PC-3 (cell line): ENCODE data around the gene FBXW4. TPM values are rescaled to one million over a fixed set of nuclear protein-coding genes. Genes with fewer than 3 reads are reported as not detected.

Experiments
- ATAC-seq: fragments of 200-7000 bp; cut with Tn5 transposase; 2 replicates; pipeline ENCODE4 v1.9.1; 2020; ENCODE audit warnings: mild to moderate bottlenecking, moderate library complexity
- BruUV-seq: library from RNA; stranded (reverse); fragments of 400-500 nt; replicated peaks from 2 replicates; lab custom pipeline; 2021; lab: Mats Ljungman, UMichigan
- CTCF ChIA-PET: fragments of 300-600 bp; sonication (Branson Sonifier 250); formaldehyde crosslinking; loops from one replicate; lab custom pipeline; 2022; ENCODE audit warnings: antibody characterized with exemption; lab: Charles Lee
- POLR2A ChIA-PET: fragments of 300-600 bp; sonication (Branson Sonifier 250); formaldehyde crosslinking; loops from one replicate; lab custom pipeline; 2022; ENCODE audit warnings: antibody characterized with exemption; ENCODE audit not compliant: unreplicated experiment; lab: Charles Lee
- DNase-seq: peaks from one replicate; pipeline ENCODE4 v3.0.0-alpha.2; 2015
- H2AFZ ChIP-seq: fragments of 300-600 bp; sonication (generic); 2 replicates; pipeline ENCODE4 v1.6.0; 2016; ENCODE audit warnings: antibody characterized with exemption, low read length
- H3F3A ChIP-seq: fragments of 300-600 bp; sonication (generic); one replicate; pipeline ENCODE4 v1.6.0; 2017; ENCODE audit warnings: antibody characterized with exemption, low read length, control low read depth, mild to moderate bottlenecking; ENCODE audit not compliant: unreplicated experiment
- H3K27ac ChIP-seq: fragments of 300-600 bp; sonication (generic); 2 replicates; pipeline ENCODE4 v1.5.1; 2016; ENCODE audit warnings: mild to moderate bottlenecking, low read length
- H3K27me3 ChIP-seq: fragments of 300-600 bp; sonication (generic); 2 replicates; pipeline ENCODE4 v1.6.1; 2016; ENCODE audit warnings: low read length, mixed read lengths
- H3K36me3 ChIP-seq: fragments of 300-600 bp; sonication (generic); 2 replicates; pipeline ENCODE4 v1.6.1; 2016; ENCODE audit warnings: low read depth, mixed run types, low read length, mixed read lengths
- H3K4me1 ChIP-seq: fragments of 300-600 bp; sonication (generic); 2 replicates; pipeline ENCODE4 v1.5.1; 2016; ENCODE audit warnings: low read length; ENCODE audit not compliant: insufficient read depth
- H3K4me2 ChIP-seq: fragments of 300-600 bp; sonication (generic); 2 replicates; pipeline ENCODE4 v1.6.0; 2016; ENCODE audit warnings: low read length
- H3K4me3 ChIP-seq: fragments of 300-600 bp; sonication (generic); 2 replicates; pipeline ENCODE4 v1.5.1; 2016; ENCODE audit warnings: mild to moderate bottlenecking, low read length, mixed read lengths
- H3K79me2 ChIP-seq: fragments of 300-600 bp; sonication (generic); 2 replicates; pipeline ENCODE4 v1.6.1; 2017; ENCODE audit warnings: low read length, mixed read lengths
- H3K9ac ChIP-seq: fragments of 300-600 bp; sonication (generic); 2 replicates; pipeline ENCODE4 v1.6.0; 2016; ENCODE audit warnings: mild to moderate bottlenecking, low read length
- H3K9me2 ChIP-seq: fragments of 300-600 bp; sonication (generic); replicated peaks from 2 replicates; pipeline ENCODE4 v1.6.1; 2016; ENCODE audit warnings: mixed run types, low read length, mixed read lengths
- H3K9me3 ChIP-seq: fragments of 300-600 bp; sonication (generic); 2 replicates; pipeline ENCODE4 v1.6.1; 2016; ENCODE audit warnings: low read length, mixed read lengths
- H4K20me1 ChIP-seq: fragments of 300-600 bp; sonication (generic); 2 replicates; pipeline ENCODE4 v1.6.1; 2016; ENCODE audit warnings: low read length, mixed read lengths
- EZH2 ChIP-seq: fragments of 300-600 bp; sonication (generic); IDR thresholded peaks from one replicate; pipeline ENCODE4 v1.6.1; 2017; ENCODE audit warnings: antibody characterized with exemption, mild to moderate bottlenecking, low read length; ENCODE audit not compliant: unreplicated experiment
- EZH2phosphoT487 ChIP-seq: fragments of 300-600 bp; sonication (generic); IDR thresholded peaks from 2 replicates; pipeline ENCODE4 v1.6.1; 2018; ENCODE audit warnings: mild to moderate bottlenecking, antibody characterized with exemption, low read length, borderline replicate concordance
- intact Hi-C: fragments of 100-400 bp; cut with micrococcal nuclease; formaldehyde crosslinking; loops from 2 replicates; pipeline ENCODE4 v1.9.0; 2023
- total RNA-seq: library from RNA; depleted of rRNA; stranded (reverse); fragments of >200 nt; gene quantifications from 2 replicates; pipeline ENCODE4 v1.2.3, GENCODE V29; 2014
- TF ChIP-seq, protein P1 (sequence below): fragments of 300-600 bp; sonication (generic); conservative IDR thresholded peaks from 2 replicates; pipeline ENCODE4 v1.5.1; 2017; ENCODE audit warnings: antibody characterized with exemption, low read depth, mild to moderate bottlenecking, low read length

Gene FBXW4
- total RNA-seq, 1 experiment from 2014 or later, result 18.8 TPM

- no peak for TF ChIP-seq EZH2
- no peak for TF ChIP-seq EZH2phosphoT487
- TF ChIP-seq, protein P1, sequence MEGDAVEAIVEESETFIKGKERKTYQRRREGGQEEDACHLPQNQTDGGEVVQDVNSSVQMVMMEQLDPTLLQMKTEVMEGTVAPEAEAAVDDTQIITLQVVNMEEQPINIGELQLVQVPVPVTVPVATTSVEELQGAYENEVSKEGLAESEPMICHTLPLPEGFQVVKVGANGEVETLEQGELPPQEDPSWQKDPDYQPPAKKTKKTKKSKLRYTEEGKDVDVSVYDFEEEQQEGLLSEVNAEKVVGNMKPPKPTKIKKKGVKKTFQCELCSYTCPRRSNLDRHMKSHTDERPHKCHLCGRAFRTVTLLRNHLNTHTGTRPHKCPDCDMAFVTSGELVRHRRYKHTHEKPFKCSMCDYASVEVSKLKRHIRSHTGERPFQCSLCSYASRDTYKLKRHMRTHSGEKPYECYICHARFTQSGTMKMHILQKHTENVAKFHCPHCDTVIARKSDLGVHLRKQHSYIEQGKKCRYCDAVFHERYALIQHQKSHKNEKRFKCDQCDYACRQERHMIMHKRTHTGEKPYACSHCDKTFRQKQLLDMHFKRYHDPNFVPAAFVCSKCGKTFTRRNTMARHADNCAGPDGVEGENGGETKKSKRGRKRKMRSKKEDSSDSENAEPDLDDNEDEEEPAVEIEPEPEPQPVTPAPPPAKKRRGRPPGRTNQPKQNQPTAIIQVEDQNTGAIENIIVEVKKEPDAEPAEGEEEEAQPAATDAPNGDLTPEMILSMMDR, result no peak
- CTCF ChIA-PET, result no interaction called here
- H3K4me1 ChIP-seq, result peaks cover 5% of the 10 kb centered on the region; the same call in 1 of the 2 replicates
- no peak overlapping the region for H3K9ac ChIP-seq
- H3K27ac ChIP-seq, result no peak overlapping the region
- H3K4me2 ChIP-seq, result no peak overlapping the region
- no peaks in the 10 kb centered on the region for H3K9me2 ChIP-seq
- POLR2A ChIA-PET, result no interaction called here
- no peaks in the 10 kb centered on the region for H3K79me2 ChIP-seq
- DNase-seq, result no peak
- no peak overlapping the region for H2AFZ ChIP-seq
- no peaks in the 10 kb centered on the region for H3K9me3 ChIP-seq
- no peak overlapping the region for H3K4me3 ChIP-seq
- intact Hi-C loops, result loop anchor here (5.0 to 10.0 kb wide), 2 partner anchors 261 to 403 kb away; no protein-coding TSS in a partner anchor
- H4K20me1 ChIP-seq, result no peaks in the 10 kb centered on the region
- H3F3A ChIP-seq, result no peaks in the 10 kb centered on the region
- ATAC-seq, result no peak
- no peaks in the 10 kb centered on the region for H3K36me3 ChIP-seq
- no peaks in the 10 kb centered on the region for H3K27me3 ChIP-seq
- no TSS peak for BruUV-seq
Measured at GRCh38 chr10:101565370-101565900, 129.5 kb downstream of the FBXW4 start.

DNA sequence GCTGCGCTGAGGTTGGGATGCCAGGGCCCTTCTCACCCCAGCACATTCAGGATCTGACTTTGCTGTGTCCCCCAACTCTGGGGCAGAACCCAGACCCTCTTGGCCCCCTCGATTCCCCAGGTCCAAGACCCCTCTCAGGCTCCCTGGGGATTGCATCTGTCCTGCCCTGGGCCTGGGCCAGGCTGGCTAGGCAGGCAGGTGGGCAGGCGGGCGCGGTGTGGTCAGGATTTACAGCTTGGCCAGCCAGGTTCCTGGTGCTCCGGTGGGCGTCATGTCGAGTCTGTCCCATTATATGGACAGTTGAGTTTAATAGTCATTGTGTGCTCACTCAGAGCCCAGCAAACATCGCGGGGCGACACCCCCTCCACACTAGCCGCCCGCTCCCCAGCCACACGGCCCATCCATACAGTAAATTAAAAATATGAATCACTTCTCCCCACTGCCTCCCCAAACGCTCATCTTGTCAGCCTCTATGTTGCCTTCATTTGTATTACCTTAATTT, 130.4 kb downstream of the FBXW4 start:
- ATAC-seq, result no peak
- intact Hi-C loops, result loop anchor here (10.0 kb wide), 1 partner anchor 260 kb away; no protein-coding TSS in a partner anchor
- no TSS peak for BruUV-seq

More for the DNA sequence above, 130.4 kb downstream of the FBXW4 start:
- H3K36me3 ChIP-seq, result no peaks in the 10 kb centered on the region
- H3K4me1 ChIP-seq, result peaks cover 4% of the 10 kb centered on the region; the same call in 1 of the 2 replicates
- H3K4me3 ChIP-seq, result no peak overlapping the region
- ChIA-PET POLR2A (no interaction called here), CTCF (no interaction called here)
- H3K9me3 ChIP-seq, result no peaks in the 10 kb centered on the region
- no peaks in the 10 kb centered on the region for H4K20me1 ChIP-seq
- no peak overlapping the region for H3K4me2 ChIP-seq
- TF ChIP-seq EZH2phosphoT487, result no peak
- TF ChIP-seq, protein P1, result no peak
- no peak for TF ChIP-seq EZH2
- H2AFZ ChIP-seq, result no peak overlapping the region
- H3F3A ChIP-seq, result no peaks in the 10 kb centered on the region
- no peak overlapping the region for H3K9ac ChIP-seq
- H3K9me2 ChIP-seq, result no peaks in the 10 kb centered on the region
- H3K79me2 ChIP-seq, result no peaks in the 10 kb centered on the region
- no peaks in the 10 kb centered on the region for H3K27me3 ChIP-seq
- no peak overlapping the region for H3K27ac ChIP-seq
- no peak for DNase-seq
